ENCODE results near the gene ATP11A.

The ATP11A gene

GRCh38 chr13:112773601-112774447, 84.0 kb downstream of the ATP11A start:
- H3K27me3 ChIP-seq (replicated peaks), result no peaks in the 10 kb centered on the region
- TF ChIP-seq CTCF (IDR thresholded peaks at IDR 0.05; ENCODE audit: low read depth, low read length, missing control alignments), result no peak

GRCh38 chr13:112774448-112774792, 84.6 kb downstream of the ATP11A start:
- no peak for DNase-seq
- Histone ChIP-seq H3K27ac (no peak overlapping the region), H3K36me3 (replicated peaks) (no peaks in the 10 kb centered on the region), H3K27me3 (replicated peaks) (no peaks in the 10 kb centered on the region), H3K4me3 (ENCODE audit: low read depth, low read length) (no peak overlapping the region)
- in situ Hi-C loops (cut with HindIII; ENCODE audit: low pct_ligation_motif_present, low sequenced_read_pairs), result no loop called here
- no peak for TF ChIP-seq CTCF (IDR thresholded peaks at IDR 0.05; ENCODE audit: low read depth, low read length, missing control alignments)

More at GRCh38 chr13:112773601-112774447, 84.0 kb downstream of the ATP11A start:
- Histone ChIP-seq H3K27ac (no peak overlapping the region), H3K4me3 (ENCODE audit: low read depth, low read length) (no peak overlapping the region), H3K36me3 (replicated peaks) (no peaks in the 10 kb centered on the region)
- in situ Hi-C loops (cut with HindIII; ENCODE audit: low pct_ligation_motif_present, low sequenced_read_pairs), result no loop called here
- DNase-seq, result no peak

- DNase-seq, result no peak
- Histone ChIP-seq H3K4me3 (ENCODE audit: low read depth, low read length) (no peak overlapping the region), H3K27me3 (replicated peaks) (no peaks in the 10 kb centered on the region), H3K27ac (no peak overlapping the region), H3K36me3 (replicated peaks) (no peaks in the 10 kb centered on the region)
- in situ Hi-C loops (cut with HindIII; ENCODE audit: low pct_ligation_motif_present, low sequenced_read_pairs), result no loop called here
- TF ChIP-seq CTCF (IDR thresholded peaks at IDR 0.05; ENCODE audit: low read depth, low read length, missing control alignments), result no peak
These were observed 85.2 kb downstream of the ATP11A start for GRCh38 chr13:112774829-112775565.

GRCh38 chr13:112775791-112776279, 86.0 kb downstream of the ATP11A start:
- H3K27ac ChIP-seq, result no peak overlapping the region
- no peak for TF ChIP-seq CTCF (IDR thresholded peaks at IDR 0.05; ENCODE audit: low read depth, low read length, missing control alignments)
- in situ Hi-C loops (cut with HindIII; ENCODE audit: low pct_ligation_motif_present, low sequenced_read_pairs), result no loop called here
- no peak for DNase-seq
- H3K36me3 ChIP-seq (replicated peaks), result no peaks in the 10 kb centered on the region
- no peaks in the 10 kb centered on the region for H3K27me3 ChIP-seq (replicated peaks)
- no peak overlapping the region for H3K4me3 ChIP-seq (ENCODE audit: low read depth, low read length)

- DNase-seq, result no peak
- in situ Hi-C loops (cut with HindIII; ENCODE audit: low pct_ligation_motif_present, low sequenced_read_pairs), result no loop called here
- Histone ChIP-seq H3K27ac (no peak overlapping the region), H3K36me3 (replicated peaks) (no peaks in the 10 kb centered on the region), H3K4me3 (ENCODE audit: low read depth, low read length) (no peak overlapping the region), H3K27me3 (replicated peaks) (no peaks in the 10 kb centered on the region)
- TF ChIP-seq CTCF (IDR thresholded peaks at IDR 0.05; ENCODE audit: low read depth, low read length, missing control alignments), result no peak
These were observed 86.5 kb downstream of the ATP11A start for GRCh38 chr13:112776354-112776753.

All from brain microvascular endothelial cell (primary cell).